ENCODE results near the gene ATOSA. TPM values are rescaled to one million over a fixed set of nuclear protein-coding genes. Genes with fewer than 3 reads are reported as not detected.

ATOSA gene
- total and polyA plus RNA-seq, 2 of the 8 experiments (the other 6 are each of a cell fraction or from before 2014, with no cell fraction given), result 4.6 to 7.9 TPM

- no peak overlapping the region for H3K9ac ChIP-seq (replicated peaks in 1 of 4; ENCODE audit: extremely low read depth in 1 of 4, low read depth in 3 of 4, low read length in 3 of 4)
- H2BK120ac ChIP-seq (replicated peaks; ENCODE audit: low read depth, low read length), result no peak overlapping the region
- no peak overlapping the region for H4K91ac ChIP-seq (replicated peaks; ENCODE audit: insufficient read length, low read length)
- H3K79me2 ChIP-seq (ENCODE audit: control insufficient read depth in 1 of 2, insufficient read depth in 2 of 2, low read length in 2 of 2), result no peaks in the 10 kb centered on the region
- no peak overlapping the region for H3K4me2 ChIP-seq (ENCODE audit: insufficient read depth in 1 of 2, low read depth in 2 of 2, low read length in 2 of 2)
- no peaks in the 10 kb centered on the region for H3K4me1 ChIP-seq (replicated peaks in 1 of 4; ENCODE audit: control insufficient read depth in 3 of 4, insufficient read depth in 4 of 4, low read length in 3 of 4)
- H3K14ac ChIP-seq (ENCODE audit: insufficient read length), result no peak overlapping the region
- 83% methylated on average over 2 of the region's 2 CpGs; no CpG with 5 or more reads in 1 of the 2 experiments for WGBS, 2 experiments (ENCODE audit: extremely low coverage in 1 of 2, insufficient coverage in 1 of 2, insufficient read length in 1 of 2, insufficient replicate concordance in 2 of 2, low coverage in 1 of 2, low lambda C conversion rate in 2 of 2, missing lambda C conversion rate in 1 of 2)
- TF ChIP-seq CHD1 (IDR thresholded peaks at IDR 0.05; ENCODE audit: low read depth, low read length) (no peak), FOSL1 (IDR thresholded peaks at IDR 0.05; ENCODE audit: insufficient read depth, low read depth, low read length) (no peak), GABPA (IDR thresholded peaks at IDR 0.05; ENCODE audit: borderline replicate concordance, insufficient read depth, low read length) (no peak), POLR2AphosphoS5 (IDR thresholded peaks at IDR 0.05; ENCODE audit: low read depth, low read length) (no peak), TCF12 (IDR thresholded peaks at IDR 0.05; ENCODE audit: low read depth, low read length) (no peak), SIN3A (conservative IDR thresholded peaks at IDR 0.05 in 1 of 2, IDR thresholded peaks at IDR 0.05 in 1 of 2; ENCODE audit: low read depth in 1 of 2, low read length in 2 of 2) (no peak)
- H3K23me2 ChIP-seq (ENCODE audit: low read depth, low read length), result no peaks in the 10 kb centered on the region; the same call in 1 of the 2 replicates
- H2BK15ac ChIP-seq (ENCODE audit: low read length), result no peak overlapping the region
- no peak overlapping the region for H2BK5ac ChIP-seq (ENCODE audit: low read depth, low read length)
- no peak overlapping the region for H3K18ac ChIP-seq (ENCODE audit: extremely low read depth, low read length)
- H3K56ac ChIP-seq (replicated peaks; ENCODE audit: insufficient read length, low read depth, low read length), result no peak overlapping the region
- no peak overlapping the region for H2AK5ac ChIP-seq (ENCODE audit: low read depth, low read length)
- ChIA-PET POLR2A (ENCODE audit: partially characterized antibody) (no interaction called here), CTCF (ENCODE audit: partially characterized antibody) (no interaction called here)
- no peak overlapping the region for H4K5ac ChIP-seq (ENCODE audit: insufficient read length, low read depth, low read length)
- H2BK20ac ChIP-seq (ENCODE audit: low read length), result no peak overlapping the region
- no peak for DNase-seq (ENCODE audit: low read depth in 1 of 2, low spot score in 2 of 2)
- H3K27ac ChIP-seq (ENCODE audit: low read depth, low read length), result no peak overlapping the region
- H3K23ac ChIP-seq (ENCODE audit: insufficient read length), result no peak overlapping the region
- H3K4ac ChIP-seq (replicated peaks; ENCODE audit: insufficient read length, low read depth, low read length), result no peak overlapping the region
- no peak overlapping the region for H3K4me3 ChIP-seq (ENCODE audit: extremely low read depth in 1 of 4, insufficient read depth in 2 of 4, low read depth in 3 of 4, low read length in 4 of 4)
- no peak overlapping the region for H2AFZ ChIP-seq (ENCODE audit: low read length)
- H3K9me3 ChIP-seq (ENCODE audit: insufficient read depth in 2 of 2, low read depth in 1 of 2, low read length in 1 of 2), result no peaks in the 10 kb centered on the region
- H2BK12ac ChIP-seq (ENCODE audit: low read depth, low read length), result no peak overlapping the region
- no peak for FAIRE-seq
- no peaks in the 10 kb centered on the region for H4K20me1 ChIP-seq (replicated peaks in 1 of 2; ENCODE audit: control insufficient read depth in 1 of 2, insufficient read depth in 2 of 2, low read length in 2 of 2)
- no peaks in the 10 kb centered on the region for H3K27me3 ChIP-seq (replicated peaks in 1 of 4; ENCODE audit: control insufficient read depth in 3 of 4, extremely low read depth in 1 of 4, insufficient read depth in 3 of 4, low read length in 3 of 4)
- no peaks in the 10 kb centered on the region for H3K36me3 ChIP-seq (ENCODE audit: control insufficient read depth in 2 of 4, insufficient read depth in 4 of 4, low read length in 3 of 4)
- H4K8ac ChIP-seq (ENCODE audit: extremely low read depth, insufficient read depth, low read length), result no peak overlapping the region
- H3K79me1 ChIP-seq (ENCODE audit: low read depth, low read length), result no peaks in the 10 kb centered on the region
Observed at GRCh38 chr15:52645916-52646315, 33.3 kb downstream of the ATOSA start.

All from H1 (cell line).